ENCODE measurements around the gene TTC21B.

DNA sequence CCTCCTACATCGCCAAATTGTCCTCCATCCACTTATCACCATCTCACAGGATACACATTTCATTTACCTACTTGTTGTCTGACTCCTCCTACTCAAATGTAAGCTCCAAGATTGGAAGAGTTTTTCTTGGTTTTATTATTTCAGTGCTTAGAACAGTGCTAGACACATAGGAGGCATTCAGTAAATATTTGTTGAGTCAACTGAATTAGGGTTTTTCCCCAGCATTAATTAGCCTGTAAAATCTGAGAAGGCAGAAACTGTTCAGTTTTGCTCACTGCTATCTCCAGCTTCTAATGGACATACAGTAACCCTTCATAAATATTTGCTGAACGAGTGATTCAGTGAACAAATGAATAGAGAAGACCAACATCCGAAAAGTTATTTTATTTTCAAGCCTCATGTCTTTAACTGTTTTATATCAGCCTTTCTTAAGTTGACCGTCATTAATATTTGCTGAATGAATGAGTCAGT, 800 bp downstream of the TTC21B start:
- TF ChIP-seq, protein P1, sequence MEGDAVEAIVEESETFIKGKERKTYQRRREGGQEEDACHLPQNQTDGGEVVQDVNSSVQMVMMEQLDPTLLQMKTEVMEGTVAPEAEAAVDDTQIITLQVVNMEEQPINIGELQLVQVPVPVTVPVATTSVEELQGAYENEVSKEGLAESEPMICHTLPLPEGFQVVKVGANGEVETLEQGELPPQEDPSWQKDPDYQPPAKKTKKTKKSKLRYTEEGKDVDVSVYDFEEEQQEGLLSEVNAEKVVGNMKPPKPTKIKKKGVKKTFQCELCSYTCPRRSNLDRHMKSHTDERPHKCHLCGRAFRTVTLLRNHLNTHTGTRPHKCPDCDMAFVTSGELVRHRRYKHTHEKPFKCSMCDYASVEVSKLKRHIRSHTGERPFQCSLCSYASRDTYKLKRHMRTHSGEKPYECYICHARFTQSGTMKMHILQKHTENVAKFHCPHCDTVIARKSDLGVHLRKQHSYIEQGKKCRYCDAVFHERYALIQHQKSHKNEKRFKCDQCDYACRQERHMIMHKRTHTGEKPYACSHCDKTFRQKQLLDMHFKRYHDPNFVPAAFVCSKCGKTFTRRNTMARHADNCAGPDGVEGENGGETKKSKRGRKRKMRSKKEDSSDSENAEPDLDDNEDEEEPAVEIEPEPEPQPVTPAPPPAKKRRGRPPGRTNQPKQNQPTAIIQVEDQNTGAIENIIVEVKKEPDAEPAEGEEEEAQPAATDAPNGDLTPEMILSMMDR (IDR thresholded peaks at IDR 0.05): no peak
- no peak for TF ChIP-seq POLR2A (IDR thresholded peaks at IDR 0.05)

Data from stomach (tissue), 4 donors.